ENCODE data around the gene HSPA9.

DNA sequence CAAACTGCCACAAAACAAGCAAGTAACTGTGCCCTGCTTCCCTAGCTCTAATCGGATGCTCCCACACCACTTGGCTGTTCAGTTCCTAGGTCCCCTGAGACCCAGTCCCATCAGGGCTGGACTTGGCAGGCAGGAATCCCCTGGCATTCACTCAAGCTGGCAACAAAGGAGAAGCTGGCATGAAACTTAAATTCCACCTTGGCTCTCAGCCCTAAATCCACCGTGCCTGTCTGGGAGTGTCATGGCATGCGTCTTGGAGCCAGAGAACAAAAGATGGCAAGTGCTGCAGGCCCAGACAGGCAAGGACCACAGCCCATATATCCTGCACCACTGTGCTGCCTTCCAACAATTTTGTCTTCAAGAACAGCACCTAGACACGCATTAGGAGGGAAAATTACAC, 70.4 kb downstream of the HSPA9 start:
- TF ChIP-seq POLR2AphosphoS5 (IDR thresholded peaks at IDR 0.05; ENCODE audit: low read depth, low read length) (no peak), TAF1 (IDR thresholded peaks at IDR 0.05; ENCODE audit: borderline replicate concordance, insufficient read depth, low read length) (no peak), FOXP2 (optimal IDR thresholded peaks at IDR 0.05; ENCODE audit: borderline replicate concordance, extremely low read depth, extremely low read length, insufficient read depth) (no peak), SIN3A (IDR thresholded peaks at IDR 0.05; ENCODE audit: borderline replicate concordance, insufficient read depth, low read length) (no peak)
- TF ChIP-seq, protein P1, sequence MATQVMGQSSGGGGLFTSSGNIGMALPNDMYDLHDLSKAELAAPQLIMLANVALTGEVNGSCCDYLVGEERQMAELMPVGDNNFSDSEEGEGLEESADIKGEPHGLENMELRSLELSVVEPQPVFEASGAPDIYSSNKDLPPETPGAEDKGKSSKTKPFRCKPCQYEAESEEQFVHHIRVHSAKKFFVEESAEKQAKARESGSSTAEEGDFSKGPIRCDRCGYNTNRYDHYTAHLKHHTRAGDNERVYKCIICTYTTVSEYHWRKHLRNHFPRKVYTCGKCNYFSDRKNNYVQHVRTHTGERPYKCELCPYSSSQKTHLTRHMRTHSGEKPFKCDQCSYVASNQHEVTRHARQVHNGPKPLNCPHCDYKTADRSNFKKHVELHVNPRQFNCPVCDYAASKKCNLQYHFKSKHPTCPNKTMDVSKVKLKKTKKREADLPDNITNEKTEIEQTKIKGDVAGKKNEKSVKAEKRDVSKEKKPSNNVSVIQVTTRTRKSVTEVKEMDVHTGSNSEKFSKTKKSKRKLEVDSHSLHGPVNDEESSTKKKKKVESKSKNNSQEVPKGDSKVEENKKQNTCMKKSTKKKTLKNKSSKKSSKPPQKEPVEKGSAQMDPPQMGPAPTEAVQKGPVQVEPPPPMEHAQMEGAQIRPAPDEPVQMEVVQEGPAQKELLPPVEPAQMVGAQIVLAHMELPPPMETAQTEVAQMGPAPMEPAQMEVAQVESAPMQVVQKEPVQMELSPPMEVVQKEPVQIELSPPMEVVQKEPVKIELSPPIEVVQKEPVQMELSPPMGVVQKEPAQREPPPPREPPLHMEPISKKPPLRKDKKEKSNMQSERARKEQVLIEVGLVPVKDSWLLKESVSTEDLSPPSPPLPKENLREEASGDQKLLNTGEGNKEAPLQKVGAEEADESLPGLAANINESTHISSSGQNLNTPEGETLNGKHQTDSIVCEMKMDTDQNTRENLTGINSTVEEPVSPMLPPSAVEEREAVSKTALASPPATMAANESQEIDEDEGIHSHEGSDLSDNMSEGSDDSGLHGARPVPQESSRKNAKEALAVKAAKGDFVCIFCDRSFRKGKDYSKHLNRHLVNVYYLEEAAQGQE (IDR thresholded peaks at IDR 0.05; ENCODE audit: insufficient read depth in 1 of 2, low read depth in 2 of 2, low read length in 2 of 2): no peak
